ENCODE data around the gene GABRR3. TPM values are rescaled to one million over a fixed set of nuclear protein-coding genes. Genes with fewer than 3 reads are reported as not detected.

GABRR3 gene
- total RNA-seq, 1 donor from 2014 or later: not detected

DNA sequence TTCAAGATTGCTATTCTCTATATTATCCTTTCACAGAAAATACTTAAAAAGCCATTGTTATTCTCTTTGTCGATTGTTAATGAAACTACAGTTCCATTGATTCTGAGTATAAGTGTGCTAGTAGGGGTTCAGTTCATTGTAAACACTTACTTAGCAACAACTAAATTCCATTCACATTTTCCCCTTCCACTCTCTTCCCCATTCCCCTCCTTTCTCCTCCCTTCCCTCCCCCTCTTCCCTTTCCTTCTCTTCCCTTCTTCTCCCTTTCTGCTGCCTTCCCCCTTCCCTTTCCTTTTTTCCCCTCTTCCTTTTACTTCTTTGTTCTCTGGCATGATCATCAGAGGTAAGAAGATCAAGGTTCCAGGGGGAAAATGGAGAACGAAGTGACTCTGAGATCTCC lies 41.6 kb downstream of the GABRR3 start:
- no peaks in the 10 kb centered on the region for H3K36me3 ChIP-seq
- no peaks in the 10 kb centered on the region for H3K9me3 ChIP-seq
- no peaks in the 10 kb centered on the region for H3K4me1 ChIP-seq
- intact Hi-C loops (cut with DNase I): no loop called here
- H3K4me3 ChIP-seq: no peak overlapping the region
- DNase-seq (ENCODE audit: extremely low spot score in 2 of 2): no peak
- TF ChIP-seq POLR2A (IDR thresholded peaks at IDR 0.05) (no peak), POLR2AphosphoS5 (IDR thresholded peaks at IDR 0.05; ENCODE audit: insufficient read depth in 1 of 2, low read depth in 1 of 2) (no peak)
- TF ChIP-seq, protein P1, sequence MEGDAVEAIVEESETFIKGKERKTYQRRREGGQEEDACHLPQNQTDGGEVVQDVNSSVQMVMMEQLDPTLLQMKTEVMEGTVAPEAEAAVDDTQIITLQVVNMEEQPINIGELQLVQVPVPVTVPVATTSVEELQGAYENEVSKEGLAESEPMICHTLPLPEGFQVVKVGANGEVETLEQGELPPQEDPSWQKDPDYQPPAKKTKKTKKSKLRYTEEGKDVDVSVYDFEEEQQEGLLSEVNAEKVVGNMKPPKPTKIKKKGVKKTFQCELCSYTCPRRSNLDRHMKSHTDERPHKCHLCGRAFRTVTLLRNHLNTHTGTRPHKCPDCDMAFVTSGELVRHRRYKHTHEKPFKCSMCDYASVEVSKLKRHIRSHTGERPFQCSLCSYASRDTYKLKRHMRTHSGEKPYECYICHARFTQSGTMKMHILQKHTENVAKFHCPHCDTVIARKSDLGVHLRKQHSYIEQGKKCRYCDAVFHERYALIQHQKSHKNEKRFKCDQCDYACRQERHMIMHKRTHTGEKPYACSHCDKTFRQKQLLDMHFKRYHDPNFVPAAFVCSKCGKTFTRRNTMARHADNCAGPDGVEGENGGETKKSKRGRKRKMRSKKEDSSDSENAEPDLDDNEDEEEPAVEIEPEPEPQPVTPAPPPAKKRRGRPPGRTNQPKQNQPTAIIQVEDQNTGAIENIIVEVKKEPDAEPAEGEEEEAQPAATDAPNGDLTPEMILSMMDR (IDR thresholded peaks at IDR 0.05): no peak
- H3K27me3 ChIP-seq: no peaks in the 10 kb centered on the region
- no peak overlapping the region for H3K27ac ChIP-seq

DNA sequence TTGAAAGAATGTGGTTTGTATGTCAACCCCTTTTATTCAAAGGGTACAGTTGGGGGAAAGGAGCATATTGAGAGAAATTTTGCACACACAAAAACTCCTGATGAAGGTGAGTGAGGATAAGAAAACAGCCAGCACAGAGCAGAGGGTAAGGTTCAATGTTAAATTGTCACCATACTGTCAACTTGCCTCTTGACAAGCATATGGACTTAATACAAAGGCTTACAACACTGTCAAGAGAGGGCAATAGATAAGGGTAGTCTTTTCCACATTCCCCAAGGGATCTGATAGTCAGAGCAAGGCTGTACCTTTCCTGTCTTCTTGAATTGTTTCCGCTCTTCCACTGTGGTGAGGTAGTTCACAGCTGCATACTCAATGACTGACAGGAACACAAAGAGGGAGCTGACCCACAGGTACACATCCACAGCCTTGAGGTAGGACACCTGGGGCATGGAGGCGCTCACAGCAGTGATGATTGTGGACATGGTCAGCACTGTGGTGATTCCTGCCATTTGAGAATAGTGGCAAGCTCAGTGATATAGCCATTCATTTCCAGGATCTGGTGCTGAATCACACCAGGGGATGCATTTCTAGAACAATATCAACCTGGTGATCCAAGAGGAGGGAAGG lies 42.5 kb downstream of the GABRR3 start:
- Histone ChIP-seq H3K4me1 (no peaks in the 10 kb centered on the region), H3K9me3 (no peaks in the 10 kb centered on the region), H3K27ac (no peak overlapping the region), H3K27me3 (no peaks in the 10 kb centered on the region), H3K4me3 (no peak overlapping the region), H3K36me3 (no peaks in the 10 kb centered on the region)
- TF ChIP-seq POLR2A (IDR thresholded peaks at IDR 0.05): no peak
- no peak for TF ChIP-seq POLR2AphosphoS5 (IDR thresholded peaks at IDR 0.05; ENCODE audit: insufficient read depth in 1 of 2, low read depth in 1 of 2)
- TF ChIP-seq, protein P1 (IDR thresholded peaks at IDR 0.05): no peak
- DNase-seq (ENCODE audit: extremely low spot score in 2 of 2): no peak
- intact Hi-C loops (cut with DNase I): no loop called here

DNA sequence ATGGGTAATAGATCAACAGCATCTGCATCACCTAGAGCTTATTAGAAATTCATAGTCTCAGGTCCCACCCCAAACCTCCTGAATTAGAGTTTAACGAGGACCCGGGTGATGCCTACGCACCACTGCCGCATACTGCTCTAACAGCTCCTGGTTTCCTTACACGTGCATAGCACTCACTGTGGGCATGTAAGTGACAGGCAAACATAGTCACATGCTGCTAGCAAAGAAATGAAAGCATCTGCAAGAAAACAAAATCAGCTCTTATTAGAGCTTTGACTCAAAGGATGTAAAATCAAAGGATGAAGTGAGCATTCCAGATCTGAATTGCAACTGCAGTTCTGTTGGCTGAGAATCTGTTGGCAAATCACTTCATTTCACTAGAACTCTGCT lies 43.8 kb downstream of the GABRR3 start:
- Histone ChIP-seq H3K4me1 (no peaks in the 10 kb centered on the region), H3K27me3 (no peaks in the 10 kb centered on the region), H3K9me3 (no peaks in the 10 kb centered on the region), H3K27ac (no peak overlapping the region), H3K36me3 (no peaks in the 10 kb centered on the region), H3K4me3 (no peak overlapping the region)
- intact Hi-C loops (cut with DNase I): no loop called here
- DNase-seq (ENCODE audit: extremely low spot score in 2 of 2): no peak
- no peak for TF ChIP-seq POLR2A (IDR thresholded peaks at IDR 0.05)
- TF ChIP-seq, protein P1 (IDR thresholded peaks at IDR 0.05): no peak
- no peak for TF ChIP-seq POLR2AphosphoS5 (IDR thresholded peaks at IDR 0.05; ENCODE audit: insufficient read depth in 1 of 2, low read depth in 1 of 2)

DNA sequence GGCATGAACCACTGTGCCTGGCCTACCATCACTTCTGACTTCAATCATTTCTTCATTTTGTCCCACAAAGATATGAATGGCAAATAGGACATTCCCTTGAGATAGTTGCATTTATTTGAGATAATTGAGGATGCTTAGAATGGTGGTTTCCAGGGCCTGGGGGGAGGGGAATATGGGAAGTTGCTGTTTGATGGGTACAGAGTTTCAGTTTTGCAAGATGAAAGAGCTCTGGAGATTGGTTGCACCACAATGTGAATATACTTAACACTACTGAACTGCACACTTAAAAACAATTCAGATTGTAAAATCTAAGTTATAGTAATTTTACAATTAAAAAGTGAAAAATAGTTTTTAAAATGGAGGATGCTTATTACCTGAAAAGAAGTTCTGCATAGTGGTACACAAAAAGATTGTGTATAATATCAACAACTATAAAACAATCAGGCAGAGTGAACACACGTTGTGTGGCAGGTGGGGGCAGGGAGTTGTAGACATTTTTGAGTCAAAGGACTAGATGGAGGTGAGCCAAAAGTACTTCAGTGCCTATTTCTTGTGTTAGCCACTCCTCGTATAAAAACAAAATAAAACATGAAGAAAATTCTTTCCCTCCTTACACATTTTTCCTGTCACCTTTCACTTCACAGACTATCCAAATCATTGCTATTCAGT lies 44.4 kb downstream of the GABRR3 start:
- Histone ChIP-seq H3K27ac (no peak overlapping the region), H3K9me3 (no peaks in the 10 kb centered on the region), H3K36me3 (no peaks in the 10 kb centered on the region), H3K27me3 (no peaks in the 10 kb centered on the region), H3K4me3 (no peak overlapping the region), H3K4me1 (no peaks in the 10 kb centered on the region)
- DNase-seq (ENCODE audit: extremely low spot score in 2 of 2): no peak
- intact Hi-C loops (cut with DNase I): no loop called here
- TF ChIP-seq POLR2AphosphoS5 (IDR thresholded peaks at IDR 0.05; ENCODE audit: insufficient read depth in 1 of 2, low read depth in 1 of 2) (no peak), POLR2A (IDR thresholded peaks at IDR 0.05) (no peak)
- TF ChIP-seq, protein P1 (IDR thresholded peaks at IDR 0.05): no peak
